ENCODE results near the gene SAAL1. TPM values are rescaled to one million over a fixed set of nuclear protein-coding genes. Genes with fewer than 3 reads are reported as not detected.

The SAAL1 gene
- total RNA-seq, 2 experiments from 2014 or later = 32.2 to 52.3 TPM

DNA sequence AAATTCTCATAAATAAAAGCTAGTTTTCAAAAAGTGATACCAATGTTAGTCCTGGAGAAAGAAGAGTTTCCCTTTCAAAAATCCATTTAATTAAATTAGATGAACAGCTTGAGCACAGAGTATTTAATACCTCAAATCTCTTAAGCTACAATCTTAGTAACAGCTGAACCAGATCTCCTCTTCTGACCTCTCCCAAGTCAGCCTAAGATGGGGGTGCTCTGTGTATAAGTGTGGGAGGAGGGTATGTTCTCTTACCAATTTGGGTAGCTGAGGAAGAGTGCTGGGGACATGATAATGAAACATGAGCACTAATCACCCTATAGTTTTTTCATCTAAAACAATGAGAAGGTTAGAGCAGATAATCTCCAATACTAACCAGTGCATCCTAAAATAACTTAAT lies 69.4 kb downstream of the SAAL1 start:
- CTCF ChIA-PET (ENCODE audit: unreplicated experiment) = no interaction called here
- Histone ChIP-seq H3K4me2 (ENCODE audit: low read length) (no peak overlapping the region), H2AFZ (ENCODE audit: low read length) (no peak overlapping the region), H3K36me3 (ENCODE audit: insufficient read depth, low read length) (no peaks in the 10 kb centered on the region), H3K27ac (ENCODE audit: low read depth, low read length, poor library complexity, severe bottlenecking) (no peak overlapping the region), H3K4me1 (ENCODE audit: insufficient read depth, low read length, poor library complexity, severe bottlenecking) (no peaks in the 10 kb centered on the region), H3K9me2 (ENCODE audit: insufficient read depth, low read length) (no peaks in the 10 kb centered on the region), H4K20me1 (ENCODE audit: insufficient read depth, low read length) (no peaks in the 10 kb centered on the region; the same call in 1 of the 2 replicates), H3K4me3 (ENCODE audit: low read depth, low read length, poor library complexity, severe bottlenecking) (no peak overlapping the region), H3K79me2 (ENCODE audit: insufficient read depth, low read depth, low read length) (no peaks in the 10 kb centered on the region), H3K9me3 (ENCODE audit: low read length) (no peaks in the 10 kb centered on the region)
- no TSS peak for BruUV-seq (replicated peaks)
- TF ChIP-seq, protein P1, sequence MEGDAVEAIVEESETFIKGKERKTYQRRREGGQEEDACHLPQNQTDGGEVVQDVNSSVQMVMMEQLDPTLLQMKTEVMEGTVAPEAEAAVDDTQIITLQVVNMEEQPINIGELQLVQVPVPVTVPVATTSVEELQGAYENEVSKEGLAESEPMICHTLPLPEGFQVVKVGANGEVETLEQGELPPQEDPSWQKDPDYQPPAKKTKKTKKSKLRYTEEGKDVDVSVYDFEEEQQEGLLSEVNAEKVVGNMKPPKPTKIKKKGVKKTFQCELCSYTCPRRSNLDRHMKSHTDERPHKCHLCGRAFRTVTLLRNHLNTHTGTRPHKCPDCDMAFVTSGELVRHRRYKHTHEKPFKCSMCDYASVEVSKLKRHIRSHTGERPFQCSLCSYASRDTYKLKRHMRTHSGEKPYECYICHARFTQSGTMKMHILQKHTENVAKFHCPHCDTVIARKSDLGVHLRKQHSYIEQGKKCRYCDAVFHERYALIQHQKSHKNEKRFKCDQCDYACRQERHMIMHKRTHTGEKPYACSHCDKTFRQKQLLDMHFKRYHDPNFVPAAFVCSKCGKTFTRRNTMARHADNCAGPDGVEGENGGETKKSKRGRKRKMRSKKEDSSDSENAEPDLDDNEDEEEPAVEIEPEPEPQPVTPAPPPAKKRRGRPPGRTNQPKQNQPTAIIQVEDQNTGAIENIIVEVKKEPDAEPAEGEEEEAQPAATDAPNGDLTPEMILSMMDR (conservative IDR thresholded peaks at IDR 0.05; ENCODE audit: low read length) = no peak
- no peak for TF ChIP-seq EZH2phosphoT487 (IDR thresholded peaks at IDR 0.05; ENCODE audit: borderline replicate concordance, low read depth, low read length)
- DNase-seq (ENCODE audit: low spot score) = no peak
- intact Hi-C loops (cut with micrococcal nuclease; ENCODE audit: unreplicated experiment) = no loop called here
- POLR2A ChIA-PET = interaction anchor here (0.6 kb wide), 1 partner anchor 110 kb away, joined by 3 read pairs; no protein-coding TSS in a partner anchor

Small RNA genes within 50 kb of the gene (small RNA-seq; reads per million reads assigned to genes)
- gene HIGD1AP5 = not detected

Other genes starting within 250 kb of the SAAL1 start
- gene SERGEF, start 93.0 kb downstream of the SAAL1 start, total RNA-seq (2014; rRNA removed; shearing (Covaris generic)) = 35.4 and 47.1 TPM in 2 replicates
- gene SERGEF, start 93.0 kb downstream of the SAAL1 start, total RNA-seq (2022) = 42.2 and 43.8 TPM in 2 replicates
- 0.19 and 0.44 TPM in 2 replicates for gene TPH1, start 59.8 kb downstream of the SAAL1 start, total RNA-seq (2014; rRNA removed; shearing (Covaris generic))
- gene TPH1, start 59.8 kb downstream of the SAAL1 start, total RNA-seq (2022) = 0.23 and 0.39 TPM in 2 replicates
- gene MRGPRX3, start 26.5 kb upstream of the SAAL1 start, total RNA-seq (2014; rRNA removed; shearing (Covaris generic)) = not detected in 2 replicates
- not detected in 2 replicates for gene MRGPRX3, start 26.5 kb upstream of the SAAL1 start, total RNA-seq (2022)
- not detected in 2 replicates for gene MRGPRX4, start 66.8 kb upstream of the SAAL1 start, total RNA-seq (2014; rRNA removed; shearing (Covaris generic))
- not detected in 2 replicates for gene MRGPRX4, start 66.8 kb upstream of the SAAL1 start, total RNA-seq (2022)
- gene SAA4, start 130.7 kb upstream of the SAAL1 start, total RNA-seq (2014; rRNA removed; shearing (Covaris generic)) = not detected in 2 replicates
- not detected in 2 replicates for gene SAA4, start 130.7 kb upstream of the SAAL1 start, total RNA-seq (2022)
- gene SAA2, start 142.6 kb upstream of the SAAL1 start, total RNA-seq (2014; rRNA removed; shearing (Covaris generic)) = not detected in 2 replicates
- gene SAA2, start 142.6 kb upstream of the SAAL1 start, total RNA-seq (2022) = not detected in 2 replicates
- gene SAA1, start 160.2 kb upstream of the SAAL1 start, total RNA-seq (2014; rRNA removed; shearing (Covaris generic)) = not detected in 2 replicates
- gene SAA1, start 160.2 kb upstream of the SAAL1 start, total RNA-seq (2022) = not detected in 2 replicates
- gene HPS5, start 216.1 kb upstream of the SAAL1 start, total RNA-seq (2014; rRNA removed; shearing (Covaris generic)) = 23.0 and 31.1 TPM in 2 replicates
- gene HPS5, start 216.1 kb upstream of the SAAL1 start, total RNA-seq (2022) = 25.4 and 29.9 TPM in 2 replicates
- gene GTF2H1, start 216.5 kb upstream of the SAAL1 start, total RNA-seq (2014; rRNA removed; shearing (Covaris generic)) = 48.0 and 53.1 TPM in 2 replicates
- gene GTF2H1, start 216.5 kb upstream of the SAAL1 start, total RNA-seq (2022) = 58.0 and 62.1 TPM in 2 replicates